K562 (cell line): Measurements from ENCODE around the gene SLC10A3. TPM values are rescaled to one million over a fixed set of nuclear protein-coding genes. Genes with fewer than 3 reads are reported as not detected.

ENCODE experiments used
- ATF7 ChIP-seq: fragments of 450-650 bp; IDR thresholded peaks from 2 replicates; pipeline ENCODE4 v1.7.1; 2014; ENCODE audit warnings: mild to moderate bottlenecking, moderate library complexity
- DMBX1 ChIP-seq: fragments of 250-450 bp; sonication (Bioruptor Pico); IDR thresholded peaks from 2 replicates; pipeline ENCODE4 v1.8.0; 2022; ENCODE audit warnings: inconsistent platforms, mild to moderate bottlenecking, moderate library complexity, borderline replicate concordance
- HEY1 ChIP-seq: fragments of 250-450 bp; sonication (Bioruptor Pico); IDR thresholded peaks from 2 replicates; pipeline ENCODE4 v1.5.0; 2020; ENCODE audit warnings: mild to moderate bottlenecking, moderate library complexity, borderline replicate concordance
- ILF3 ChIP-seq: fragments of 450-650 bp; IDR thresholded peaks from 2 replicates; pipeline ENCODE4 v1.6.1; 2018; ENCODE audit warnings: antibody characterized with exemption, mild to moderate bottlenecking, moderate library complexity, borderline replicate concordance
- MTA3 ChIP-seq: fragments of 450-650 bp; formaldehyde crosslinking; IDR thresholded peaks from 2 replicates; pipeline ENCODE4 v1.6.1; 2017; ENCODE audit warnings: mild to moderate bottlenecking, borderline replicate concordance
- NR2C2 ChIP-seq, 2 experiments: fragments of 200-800 bp in 1 of 2; sonication (Bioruptor generic) in 1 of 2; sonication (generic) in 1 of 2; formaldehyde crosslinking in 1 of 2; IDR thresholded peaks; 2 replicates each; pipeline versions ENCODE4 v1.6.1 to v1.8.0; 2016 to 2022; ENCODE audit warnings: mild to moderate bottlenecking in 1 of 2, missing compliant biosample characterization in 1 of 2, missing genetic modification characterization in 1 of 2, missing genetic modification reagents in 1 of 2
- SAP30 ChIP-seq: fragments of 200-600 bp; sonication (generic); IDR thresholded peaks from 2 replicates; pipeline ENCODE4 v1.6.1; 2012; ENCODE audit warnings: borderline replicate concordance, low read depth, mild to moderate bottlenecking, moderate library complexity, low read length, control low read depth, inconsistent platforms; ENCODE audit not compliant: insufficient read depth, poor library complexity, severe bottlenecking
- SRF ChIP-seq, 2 experiments: fragments of 250-450, 450-650 bp in 1 of 2; sonication (Bioruptor Pico) in 1 of 2; sonication (generic) in 1 of 2; formaldehyde crosslinking; IDR thresholded peaks; 2 replicates each; pipeline versions ENCODE4 v1.5.0 to v1.5.1; 2020 to 2022; ENCODE audit warnings: mild to moderate bottlenecking in 1 of 2, missing genetic modification reagents in 1 of 2
- ZNF707 ChIP-seq: fragments of 250-450 bp; sonication (Bioruptor Pico); conservative IDR thresholded peaks from 2 replicates; pipeline ENCODE4 v1.8.0; 2022; ENCODE audit warnings: inconsistent platforms, mild to moderate bottlenecking, moderate library complexity
- ZNF764 ChIP-seq: fragments of 250-450 bp; sonication (Bioruptor Pico); IDR thresholded peaks from 2 replicates; pipeline ENCODE4 v1.4.0; 2020; ENCODE audit warnings: low read depth, mild to moderate bottlenecking, moderate library complexity
- polyA plus RNA-seq, 8 experiments: library from polyadenylated mRNA; depleted of rRNA in 4 of 8; stranded (reverse) in 5 of 8; unstranded in 3 of 8; fragments of >200 nt; fragmentation: Nextera tagmentation in 2 of 8; fragmentation: Illumina TruSeq in 1 of 8; extraction: Ambion mirVana in 2 of 8; extraction: Trizol in 1 of 8; gene quantifications; 2 replicates each; pipeline versions ENCODE4 v1.2.1 to v1.2.3, GENCODE V29; 2011 to 2014; ENCODE audit warnings: inconsistent platforms in 1 of 8, missing spikeins in 1 of 8
- total RNA-seq, 7 experiments: library from RNA; depleted of rRNA in 6 of 7; stranded (reverse); fragments of >200 nt in 6 of 7; fragmentation: Illumina TruSeq in 2 of 7; extraction: Trizol in 2 of 7; gene quantifications; 2 replicates each; pipeline versions ENCODE4 v1.2.1 to v1.2.3, GENCODE V29; 2011 to 2021; ENCODE audit warnings: low replicate concordance in 1 of 7
- TF ChIP-seq, protein P1 (sequence below): fragments of 200-400 bp; formaldehyde crosslinking; IDR thresholded peaks from 2 replicates; pipeline ENCODE4 v1.6.1; 2017; ENCODE audit warnings: mild to moderate bottlenecking, low read depth, low read length, moderate library complexity
- TF ChIP-seq, protein P2 (sequence below): sonication (generic); formaldehyde crosslinking; IDR thresholded peaks from 2 replicates; pipeline ENCODE4 v1.8.1; 2023; ENCODE audit warnings: missing genetic modification reagents, mild to moderate bottlenecking, borderline replicate concordance
- TF ChIP-seq, protein P3 (sequence below): sonication (generic); formaldehyde crosslinking; IDR thresholded peaks from 2 replicates; pipeline ENCODE4 v1.8.0; 2022; ENCODE audit warnings: missing genetic modification reagents, mild to moderate bottlenecking, moderate library complexity, borderline replicate concordance
- TF ChIP-seq, protein P4 (sequence below): IDR thresholded peaks from 2 replicates; pipeline ENCODE4 v1.6.1; 2011; ENCODE audit not compliant: insufficient read length; ENCODE audit errors: extremely low read depth

Gene SLC10A3
- total and polyA plus RNA-seq, 9 of the 15 experiments (the other 6 are each of a cell fraction or from before 2014, with no cell fraction given), result 5.2 to 30.6 (median 16.7) TPM

DNA sequence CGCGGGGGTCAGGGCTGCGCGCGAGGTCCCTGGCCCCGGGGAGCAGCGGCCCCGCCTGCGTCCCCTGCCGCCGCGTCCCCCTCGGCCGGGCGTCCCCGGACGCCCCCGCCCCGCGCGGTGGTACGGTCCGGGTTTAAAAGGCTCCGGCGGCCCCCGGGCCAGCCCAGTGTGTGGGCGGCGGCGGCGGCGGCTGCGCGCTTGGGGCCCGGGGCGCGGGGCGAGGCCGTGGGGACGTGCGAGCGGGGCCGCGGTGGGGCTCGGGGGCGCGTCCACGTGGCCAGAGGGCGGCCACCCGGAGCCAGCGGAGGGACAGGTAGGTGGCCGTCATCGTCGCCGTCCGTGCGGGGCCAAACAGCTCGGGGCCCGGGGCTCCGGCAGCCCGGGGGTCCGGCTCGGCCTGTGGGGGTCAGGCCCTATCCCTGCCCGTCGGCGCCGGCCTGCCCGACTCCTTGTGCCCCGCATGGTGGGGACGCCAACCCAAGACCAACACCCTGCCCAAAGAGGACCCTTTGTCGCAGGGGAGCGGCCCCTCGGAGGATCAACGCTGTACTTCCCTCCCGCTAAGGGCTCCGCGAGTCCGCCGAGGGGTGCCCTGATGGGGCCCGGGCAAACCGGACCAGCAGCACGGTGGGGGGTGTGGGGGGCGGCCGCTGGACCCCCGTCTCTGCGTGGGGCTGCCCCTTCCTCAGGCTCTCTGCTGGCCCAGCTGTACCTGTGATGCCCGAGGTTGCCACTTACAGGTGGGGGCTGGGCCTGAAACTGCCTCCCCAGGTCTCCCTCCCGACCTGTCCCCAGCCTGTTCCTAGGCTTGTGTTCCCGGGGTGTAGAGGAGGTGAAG lies 32.1 kb downstream of the SLC10A3 start, which contains the start of gene PLXNA3 (continued):
- TF ChIP-seq, protein P1, sequence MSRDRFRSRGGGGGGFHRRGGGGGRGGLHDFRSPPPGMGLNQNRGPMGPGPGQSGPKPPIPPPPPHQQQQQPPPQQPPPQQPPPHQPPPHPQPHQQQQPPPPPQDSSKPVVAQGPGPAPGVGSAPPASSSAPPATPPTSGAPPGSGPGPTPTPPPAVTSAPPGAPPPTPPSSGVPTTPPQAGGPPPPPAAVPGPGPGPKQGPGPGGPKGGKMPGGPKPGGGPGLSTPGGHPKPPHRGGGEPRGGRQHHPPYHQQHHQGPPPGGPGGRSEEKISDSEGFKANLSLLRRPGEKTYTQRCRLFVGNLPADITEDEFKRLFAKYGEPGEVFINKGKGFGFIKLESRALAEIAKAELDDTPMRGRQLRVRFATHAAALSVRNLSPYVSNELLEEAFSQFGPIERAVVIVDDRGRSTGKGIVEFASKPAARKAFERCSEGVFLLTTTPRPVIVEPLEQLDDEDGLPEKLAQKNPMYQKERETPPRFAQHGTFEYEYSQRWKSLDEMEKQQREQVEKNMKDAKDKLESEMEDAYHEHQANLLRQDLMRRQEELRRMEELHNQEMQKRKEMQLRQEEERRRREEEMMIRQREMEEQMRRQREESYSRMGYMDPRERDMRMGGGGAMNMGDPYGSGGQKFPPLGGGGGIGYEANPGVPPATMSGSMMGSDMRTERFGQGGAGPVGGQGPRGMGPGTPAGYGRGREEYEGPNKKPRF, result no peak
- no peak for TF ChIP-seq ILF3
- no peak for TF ChIP-seq NR2C2 (CRISPR knock-in tag; IDR thresholded peaks at IDR 0.05)
- TF ChIP-seq NR2C2 (tag; IDR thresholded peaks at IDR 0.05), result peak; percentile 44; the same call in 1 of the 2 replicates
- TF ChIP-seq, protein P2, sequence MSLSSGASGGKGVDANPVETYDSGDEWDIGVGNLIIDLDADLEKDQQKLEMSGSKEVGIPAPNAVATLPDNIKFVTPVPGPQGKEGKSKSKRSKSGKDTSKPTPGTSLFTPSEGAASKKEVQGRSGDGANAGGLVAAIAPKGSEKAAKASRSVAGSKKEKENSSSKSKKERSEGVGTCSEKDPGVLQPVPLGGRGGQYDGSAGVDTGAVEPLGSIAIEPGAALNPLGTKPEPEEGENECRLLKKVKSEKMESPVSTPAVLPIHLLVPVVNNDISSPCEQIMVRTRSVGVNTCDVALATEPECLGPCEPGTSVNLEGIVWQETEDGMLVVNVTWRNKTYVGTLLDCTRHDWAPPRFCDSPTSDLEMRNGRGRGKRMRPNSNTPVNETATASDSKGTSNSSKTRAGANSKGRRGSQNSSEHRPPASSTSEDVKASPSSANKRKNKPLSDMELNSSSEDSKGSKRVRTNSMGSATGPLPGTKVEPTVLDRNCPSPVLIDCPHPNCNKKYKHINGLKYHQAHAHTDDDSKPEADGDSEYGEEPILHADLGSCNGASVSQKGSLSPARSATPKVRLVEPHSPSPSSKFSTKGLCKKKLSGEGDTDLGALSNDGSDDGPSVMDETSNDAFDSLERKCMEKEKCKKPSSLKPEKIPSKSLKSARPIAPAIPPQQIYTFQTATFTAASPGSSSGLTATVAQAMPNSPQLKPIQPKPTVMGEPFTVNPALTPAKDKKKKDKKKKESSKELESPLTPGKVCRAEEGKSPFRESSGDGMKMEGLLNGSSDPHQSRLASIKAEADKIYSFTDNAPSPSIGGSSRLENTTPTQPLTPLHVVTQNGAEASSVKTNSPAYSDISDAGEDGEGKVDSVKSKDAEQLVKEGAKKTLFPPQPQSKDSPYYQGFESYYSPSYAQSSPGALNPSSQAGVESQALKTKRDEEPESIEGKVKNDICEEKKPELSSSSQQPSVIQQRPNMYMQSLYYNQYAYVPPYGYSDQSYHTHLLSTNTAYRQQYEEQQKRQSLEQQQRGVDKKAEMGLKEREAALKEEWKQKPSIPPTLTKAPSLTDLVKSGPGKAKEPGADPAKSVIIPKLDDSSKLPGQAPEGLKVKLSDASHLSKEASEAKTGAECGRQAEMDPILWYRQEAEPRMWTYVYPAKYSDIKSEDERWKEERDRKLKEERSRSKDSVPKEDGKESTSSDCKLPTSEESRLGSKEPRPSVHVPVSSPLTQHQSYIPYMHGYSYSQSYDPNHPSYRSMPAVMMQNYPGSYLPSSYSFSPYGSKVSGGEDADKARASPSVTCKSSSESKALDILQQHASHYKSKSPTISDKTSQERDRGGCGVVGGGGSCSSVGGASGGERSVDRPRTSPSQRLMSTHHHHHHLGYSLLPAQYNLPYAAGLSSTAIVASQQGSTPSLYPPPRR, result no peak
- TF ChIP-seq SRF (CRISPR knock-in tag; IDR thresholded peaks at IDR 0.05), result no peak
- no peak for TF ChIP-seq ZNF764 (CRISPR knock-in tag)
- TF ChIP-seq, protein P3, sequence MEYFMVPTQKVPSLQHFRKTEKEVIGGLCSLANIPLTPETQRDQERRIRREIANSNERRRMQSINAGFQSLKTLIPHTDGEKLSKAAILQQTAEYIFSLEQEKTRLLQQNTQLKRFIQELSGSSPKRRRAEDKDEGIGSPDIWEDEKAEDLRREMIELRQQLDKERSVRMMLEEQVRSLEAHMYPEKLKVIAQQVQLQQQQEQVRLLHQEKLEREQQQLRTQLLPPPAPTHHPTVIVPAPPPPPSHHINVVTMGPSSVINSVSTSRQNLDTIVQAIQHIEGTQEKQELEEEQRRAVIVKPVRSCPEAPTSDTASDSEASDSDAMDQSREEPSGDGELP (CRISPR knock-in tag), result no peak
- no peak for TF ChIP-seq HEY1
- no peak for TF ChIP-seq ZNF707 (CRISPR knock-in tag)
- TF ChIP-seq MTA3, result peak; percentile 81; the same call in 1 of the 2 replicates
- TF ChIP-seq, protein P4, sequence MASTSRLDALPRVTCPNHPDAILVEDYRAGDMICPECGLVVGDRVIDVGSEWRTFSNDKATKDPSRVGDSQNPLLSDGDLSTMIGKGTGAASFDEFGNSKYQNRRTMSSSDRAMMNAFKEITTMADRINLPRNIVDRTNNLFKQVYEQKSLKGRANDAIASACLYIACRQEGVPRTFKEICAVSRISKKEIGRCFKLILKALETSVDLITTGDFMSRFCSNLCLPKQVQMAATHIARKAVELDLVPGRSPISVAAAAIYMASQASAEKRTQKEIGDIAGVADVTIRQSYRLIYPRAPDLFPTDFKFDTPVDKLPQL, result no peak
- TF ChIP-seq SAP30, result peak; percentile 51
- no peak for TF ChIP-seq DMBX1
- peak; percentile 96 for TF ChIP-seq ATF7
